GM19351 (cell line): ENCODE results near the gene NME1.
A peak's percentile ranks its signal among the peaks of the same experiment; 100 is the strongest.
"Not testable (repeated sequence)": the region's sequence is repeated elsewhere in the genome, so short reads cannot be mapped to it uniquely, and the experiment has no call there.

Source experiments
- ATAC-seq: cut with Tn5 transposase; IDR thresholded peaks from one replicate; pipeline ENCODE4 v1.9.1; 2021; ENCODE audit warnings: mild to moderate bottlenecking, moderate library complexity; ENCODE audit not compliant: unreplicated experiment

NME1 gene

DNA sequence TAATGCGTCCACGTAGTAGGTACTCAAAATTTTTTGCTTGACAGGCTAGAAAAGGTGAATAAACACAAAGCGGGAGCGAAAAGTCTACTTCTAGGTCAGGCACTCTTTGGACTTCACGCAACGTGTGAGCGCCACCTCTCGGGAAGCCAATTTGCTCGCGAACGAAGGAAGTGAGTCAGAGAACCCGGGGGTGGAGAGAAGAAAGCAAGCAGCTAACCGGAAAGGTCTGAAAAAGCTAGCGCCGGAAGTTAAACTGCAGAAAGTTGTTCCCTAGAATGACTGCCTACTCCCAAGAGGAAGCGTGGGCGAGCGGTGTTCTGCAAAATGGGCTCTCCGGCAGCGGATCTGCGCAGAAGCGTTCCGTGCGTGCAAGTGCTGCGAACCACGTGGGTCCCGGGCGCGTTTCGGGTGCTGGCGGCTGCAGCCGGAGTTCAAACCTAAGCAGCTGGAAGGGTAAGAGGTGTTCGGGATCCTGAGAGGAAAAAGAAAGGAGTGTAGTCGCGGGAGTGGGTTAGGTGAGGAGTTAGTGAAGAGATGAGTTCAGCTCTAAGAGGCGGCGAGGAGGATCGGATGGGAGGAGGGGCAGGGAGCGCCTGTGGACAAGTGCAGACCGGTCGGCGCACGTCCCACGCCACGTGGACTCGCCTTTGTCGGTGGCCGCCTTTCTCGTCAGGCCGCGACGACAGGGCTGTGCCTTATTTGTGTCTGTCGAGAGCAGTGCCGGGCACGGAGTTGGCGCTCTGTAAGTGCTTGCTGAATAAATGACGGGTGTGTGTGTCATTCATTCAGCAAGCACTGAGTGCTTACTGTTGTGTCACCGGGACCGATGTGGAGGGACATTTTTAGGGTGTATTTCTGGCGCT lies at the start of gene NME1:
Gene NME1 (plus strand): TSS at position 350 of the 863 bp plus-strand sequence. CDS start 2,096 bp downstream, outside the sequence.
- ATAC-seq: peak; percentile 91

GRCh38 chr17:51107778-51108177 lies 45.6 kb upstream of the NME1 start:
- no peak for ATAC-seq

- ATAC-seq: not testable (repeated sequence)
These were observed 40.8 kb upstream of the NME1 start for GRCh38 chr17:51112303-51113222.

GRCh38 chr17:51115179-51115578 lies 38.2 kb upstream of the NME1 start:
- ATAC-seq: no peak

DNA sequence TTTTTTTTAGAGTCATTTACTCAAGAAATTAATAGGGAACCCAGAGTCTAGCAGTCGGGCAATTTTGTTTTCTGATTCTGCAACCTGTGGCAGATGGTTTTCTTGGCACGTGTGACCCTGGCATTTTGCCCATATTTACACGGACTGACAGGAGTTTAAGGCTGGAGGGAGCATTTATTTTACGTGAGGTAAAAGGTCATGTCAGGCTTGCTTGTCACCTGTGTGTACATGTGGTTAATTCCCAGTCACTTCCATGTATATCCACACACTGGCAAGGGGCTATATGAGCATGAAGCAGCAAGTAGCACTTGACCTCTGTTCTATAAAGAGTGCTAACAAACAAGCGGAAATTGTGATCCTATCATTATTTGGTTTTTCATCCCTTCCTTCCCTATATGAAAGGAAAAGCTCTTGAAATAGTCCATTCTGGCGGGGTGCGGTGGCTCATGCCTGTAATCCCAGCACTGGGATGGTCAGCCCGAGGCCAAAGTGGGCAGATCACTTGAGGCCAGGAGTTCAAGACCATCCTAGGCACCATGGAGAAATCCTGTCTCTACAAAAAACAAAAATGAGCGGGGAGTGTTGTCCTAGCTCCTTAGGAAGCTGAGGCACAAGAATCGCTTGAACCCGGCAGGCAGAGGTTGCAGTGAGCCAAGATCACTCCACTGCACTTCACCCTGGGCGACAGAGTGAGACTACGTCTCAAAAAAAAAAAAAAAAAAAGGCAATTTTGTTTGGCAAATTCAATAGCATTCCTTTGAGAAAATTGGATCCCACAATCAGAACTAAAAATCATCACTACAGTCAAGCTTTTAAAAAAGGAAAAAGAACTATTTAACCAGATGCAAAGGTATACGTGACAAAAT lies 34.8 kb upstream of the NME1 start:
- no peak for ATAC-seq

DNA sequence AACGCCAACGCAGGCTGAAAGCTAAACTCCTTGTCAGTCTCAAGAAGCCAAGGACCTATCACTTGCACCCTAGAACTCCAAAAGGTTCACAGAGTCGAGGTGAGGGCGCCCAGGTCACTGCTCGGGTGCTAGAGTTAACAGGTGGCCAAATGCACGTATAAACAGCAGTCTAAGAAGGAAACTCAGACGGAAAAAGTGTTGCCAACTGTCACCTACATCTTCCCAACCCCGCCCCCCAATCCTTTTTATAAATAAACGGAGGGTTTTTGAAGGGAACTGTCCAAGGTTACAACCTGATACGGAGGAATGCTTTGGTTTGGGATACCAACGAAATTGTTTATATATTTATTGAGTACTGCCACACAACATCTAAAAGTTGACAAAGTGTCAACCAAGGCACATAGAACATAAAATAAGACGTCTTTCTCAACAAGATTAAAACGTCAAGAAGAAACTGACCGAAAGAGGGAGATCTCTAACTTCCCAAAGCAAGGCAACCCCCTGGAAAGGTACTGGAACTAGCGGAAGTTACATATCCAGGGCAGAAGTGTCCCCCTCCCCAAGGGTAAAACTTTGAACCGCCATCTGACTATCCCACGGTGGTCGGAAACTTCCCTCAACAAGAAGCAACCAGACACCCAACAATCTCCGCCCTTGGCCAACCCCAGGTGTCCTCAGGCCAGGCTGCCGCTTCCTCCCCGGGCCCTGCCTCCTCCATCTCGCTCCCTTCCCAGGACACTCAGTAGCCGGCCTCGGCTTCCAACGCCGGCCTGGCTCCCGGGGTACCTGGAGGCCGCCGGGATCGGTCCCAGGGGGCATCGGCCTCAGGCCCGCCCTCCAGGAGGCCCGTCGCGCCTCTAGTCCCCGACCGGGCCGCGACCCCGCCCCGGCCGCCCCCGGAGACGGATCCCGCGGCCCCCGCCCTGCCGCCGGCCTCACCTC lies 33.7 kb upstream of the NME1 start:
- peak; percentile 30 for ATAC-seq

DNA sequence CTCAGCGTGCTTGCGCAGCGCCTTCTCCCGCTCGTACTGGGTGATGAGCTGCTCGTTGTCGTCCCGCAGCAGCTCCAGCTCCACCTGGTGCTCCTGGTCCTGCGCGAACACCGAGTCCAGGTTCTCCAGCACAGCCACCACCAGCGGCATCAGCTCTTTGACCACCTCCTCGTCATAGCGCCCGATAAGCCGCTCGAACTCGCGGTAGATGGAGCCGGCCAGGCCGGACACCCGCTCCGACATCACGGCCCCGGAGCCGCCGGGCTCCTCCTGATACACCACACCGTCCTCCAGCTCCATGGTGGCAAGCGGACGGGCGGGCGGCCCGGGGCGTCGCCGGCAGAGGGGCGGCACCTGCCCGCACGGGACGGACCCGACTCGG lies 33.0 kb upstream of the NME1 start:
- ATAC-seq: peak; percentile 31

DNA sequence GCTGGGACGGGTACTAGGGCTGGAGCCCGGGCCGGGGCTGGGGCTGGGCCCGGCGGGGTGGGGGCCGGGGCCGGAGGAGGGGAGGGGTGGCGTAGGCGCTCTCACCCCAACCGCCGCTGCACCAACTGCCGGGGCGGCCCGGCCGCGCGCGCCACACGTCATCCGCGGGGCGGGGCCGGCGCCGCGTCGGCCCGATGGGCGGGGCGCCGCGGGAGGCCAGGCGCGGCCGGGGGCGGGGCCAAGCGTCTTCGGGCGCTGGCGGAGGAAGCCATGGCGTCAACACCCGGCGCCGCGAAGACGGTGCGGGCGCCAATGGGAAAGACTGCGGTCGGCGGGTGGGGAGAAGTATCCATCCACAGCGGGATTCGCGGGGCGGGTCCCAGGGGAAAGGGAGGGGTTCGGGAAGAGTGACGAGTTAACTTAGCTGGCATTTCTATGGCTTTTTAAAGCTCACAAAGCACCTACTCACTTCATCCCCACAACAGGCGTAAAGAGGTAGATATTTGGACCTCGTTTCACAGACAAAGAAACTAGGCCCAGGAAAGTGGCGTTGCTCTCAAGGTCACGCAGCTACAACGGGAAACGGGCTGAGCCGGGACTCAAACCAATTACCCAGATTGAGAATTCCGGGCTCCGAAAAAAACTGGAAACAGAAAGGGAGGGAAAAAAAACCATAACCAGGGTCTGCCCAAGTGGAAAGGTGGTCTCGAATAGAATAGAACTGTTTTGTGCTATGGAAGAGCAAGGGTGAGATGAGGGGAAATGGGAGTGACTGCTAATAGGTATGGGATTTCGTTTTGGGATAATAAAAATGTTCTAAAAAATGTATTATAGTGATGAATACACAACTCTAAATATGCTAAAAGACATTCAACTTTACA lies 32.4 kb upstream of the NME1 start, which contains the start of gene SPAG9:
Gene SPAG9 (minus strand): TSS at position 130 of the 881 bp plus-strand sequence. CDS start 212 bp downstream, outside the sequence.
- ATAC-seq: peak; percentile 73

GRCh38 chr17:51121620-51122472 lies 31.5 kb upstream of the NME1 start:
- peak; percentile 25 for ATAC-seq

DNA sequence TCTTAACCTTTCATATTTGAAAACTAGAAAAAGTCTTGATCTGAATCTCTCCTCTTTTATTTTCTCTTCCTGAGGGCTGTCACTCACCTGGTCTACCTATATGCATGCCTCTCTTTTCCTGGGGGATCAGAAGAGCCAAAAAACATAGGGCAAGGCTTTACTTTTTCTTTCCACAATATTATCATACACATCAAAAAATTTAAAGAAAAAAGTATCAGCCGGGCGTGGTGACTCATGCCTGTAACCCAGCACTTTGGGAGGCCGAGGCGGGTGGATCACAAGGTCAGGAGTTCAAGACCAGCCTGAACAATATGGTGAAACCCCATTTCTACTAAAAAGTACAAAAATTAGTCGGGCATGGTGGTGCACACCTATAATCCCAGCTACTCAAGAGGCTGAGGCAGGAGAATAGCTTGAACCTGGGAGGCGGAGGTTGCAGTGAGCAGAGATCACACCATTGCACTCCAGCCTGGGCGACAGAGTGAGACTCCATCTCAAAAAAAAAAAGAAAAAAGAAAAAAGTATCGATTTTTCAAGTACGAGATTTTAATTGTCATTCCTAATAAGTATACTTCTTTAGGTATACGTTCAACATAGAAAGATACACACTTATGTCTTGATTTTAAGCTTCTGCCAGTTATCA lies 30.8 kb upstream of the NME1 start:
- ATAC-seq: not testable (repeated sequence)

DNA sequence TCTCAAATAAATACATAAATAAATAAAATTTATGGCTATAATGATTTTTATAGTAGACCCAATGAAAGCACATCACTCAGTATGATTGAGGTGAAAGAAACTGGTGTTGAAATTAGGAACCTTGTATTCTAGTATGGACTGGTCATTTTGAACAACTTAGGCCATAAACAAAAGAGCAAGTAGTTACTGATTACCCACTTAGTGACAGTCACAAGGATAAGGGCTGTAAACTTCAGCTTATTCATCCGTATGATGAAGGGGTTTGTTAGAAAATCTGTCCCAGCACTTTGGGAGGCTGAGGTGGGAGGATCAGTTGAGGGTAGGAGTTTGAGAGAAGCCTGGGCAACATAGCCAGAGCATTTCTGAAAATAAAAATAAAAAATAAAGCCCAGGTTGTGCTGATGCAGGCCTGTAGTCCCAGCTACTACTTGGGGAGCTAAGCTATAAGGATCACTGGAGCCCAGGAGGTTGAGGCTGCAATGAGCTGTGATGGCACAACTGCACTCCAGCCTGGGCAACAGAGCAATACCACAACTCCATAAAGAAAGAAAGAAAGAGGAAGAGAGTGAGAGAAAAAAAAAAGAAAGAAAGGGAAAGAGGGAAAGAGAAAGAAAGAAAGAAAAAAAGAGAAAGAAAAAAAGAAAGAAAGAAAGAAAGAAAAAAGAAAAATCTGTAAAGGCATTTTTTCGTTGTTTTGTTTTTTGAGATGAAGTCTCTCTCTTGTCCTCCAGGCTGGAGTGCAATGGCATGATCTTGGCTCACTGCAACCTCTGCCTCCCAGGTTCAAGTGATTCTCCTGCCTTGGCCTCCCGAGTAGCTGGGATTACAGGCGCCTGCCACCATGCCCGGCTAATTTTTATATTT lies 28.5 kb upstream of the NME1 start:
- no peak for ATAC-seq

DNA sequence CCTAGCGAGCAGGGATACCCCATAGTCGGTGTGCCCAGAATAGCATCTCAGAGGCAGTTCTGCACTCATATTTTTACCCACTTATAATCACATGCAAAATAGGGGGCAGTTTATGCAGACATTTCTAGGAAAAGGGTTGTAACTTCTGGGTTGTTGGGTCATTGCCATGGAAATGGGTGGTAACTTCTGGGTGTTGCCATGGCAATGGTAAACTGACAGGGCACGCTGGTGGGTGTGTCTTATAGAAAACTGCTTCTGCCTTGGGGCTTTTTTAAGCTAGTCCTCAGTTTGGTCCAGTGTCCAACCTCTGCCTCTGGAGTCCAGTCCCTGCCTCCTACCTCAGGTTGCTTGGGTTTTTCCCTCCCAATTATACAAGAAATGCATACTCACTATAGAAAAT lies 25.3 kb upstream of the NME1 start:
- ATAC-seq: no peak

- no peak for ATAC-seq
These were observed 20.4 kb upstream of the NME1 start for GRCh38 chr17:51132964-51133319.

DNA sequence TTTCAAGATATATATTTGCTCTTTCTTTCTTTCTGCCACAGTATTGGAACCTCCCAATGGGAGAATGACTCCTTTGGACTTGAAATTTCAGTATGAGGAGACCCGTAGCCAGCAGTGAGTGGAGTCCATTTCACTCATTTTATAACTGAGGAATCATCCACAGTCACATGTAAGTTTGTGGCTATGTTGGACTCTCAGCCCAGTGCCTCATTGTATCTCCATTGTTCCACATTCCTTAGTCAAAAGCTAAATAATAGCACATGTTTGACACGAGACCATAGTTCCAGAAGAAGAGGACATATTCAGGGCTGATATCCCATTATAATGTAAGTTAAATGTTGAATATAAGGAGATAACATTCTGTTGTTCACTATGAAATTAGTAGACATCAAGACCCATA lies 20.0 kb upstream of the NME1 start:
- no peak for ATAC-seq

GRCh38 chr17:51135956-51136355 lies 17.4 kb upstream of the NME1 start:
- ATAC-seq: no peak

DNA sequence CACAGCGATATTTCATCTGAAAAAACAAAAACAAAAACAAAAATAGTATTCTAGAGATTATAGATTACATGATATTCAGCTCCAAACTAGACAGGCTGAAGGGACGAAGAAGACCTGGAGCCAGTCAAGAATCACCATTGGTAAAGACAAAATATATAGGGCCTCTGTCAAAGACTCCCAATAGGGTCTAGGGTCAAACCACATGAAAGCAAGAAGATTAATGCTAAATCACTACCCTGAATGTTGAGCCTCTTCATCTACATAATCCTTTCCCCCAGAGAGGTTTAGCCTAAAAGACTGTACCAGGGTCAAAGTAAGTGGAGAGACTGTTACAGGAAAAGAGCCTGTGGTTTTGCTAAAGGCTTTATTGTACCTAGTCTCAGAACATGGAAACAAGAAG lies 10.8 kb upstream of the NME1 start:
- ATAC-seq: no peak
